WERI-Rb-1 (cell line): ENCODE results near the gene FSTL4.

Experiments used
- DNase-seq: peaks from one replicate; pipeline ENCODE4 v3.0.0-alpha.2; 2020
- H3K27ac ChIP-seq: fragments of 250-450 bp; sonication (Bioruptor Pico); 2 replicates; pipeline ENCODE4 v1.5.1; 2020; ENCODE audit warnings: mild to moderate bottlenecking, moderate library complexity
- H3K27me3 ChIP-seq: fragments of 250-450 bp; sonication (Bioruptor Pico); 2 replicates; pipeline ENCODE4 v1.5.1; 2021; ENCODE audit warnings: mild to moderate bottlenecking, low read depth, moderate library complexity; ENCODE audit not compliant: insufficient read depth, severe bottlenecking
- H3K36me3 ChIP-seq: fragments of 250-450 bp; sonication (Bioruptor Pico); 2 replicates; pipeline ENCODE4 v1.5.1; 2020; ENCODE audit warnings: mild to moderate bottlenecking, moderate library complexity
- H3K4me3 ChIP-seq: 2 replicates; pipeline ENCODE4 v1.5.1; 2011; ENCODE audit warnings: low read depth, mild to moderate bottlenecking, control low read depth, low read length
- H3K9me3 ChIP-seq: fragments of 250-450 bp; sonication (Bioruptor Pico); 2 replicates; pipeline ENCODE4 v1.5.1; 2021; ENCODE audit warnings: mild to moderate bottlenecking, moderate library complexity; ENCODE audit not compliant: severe bottlenecking
- CTCF ChIP-seq: IDR thresholded peaks from 2 replicates; pipeline ENCODE4 v1.5.1; 2011; ENCODE audit warnings: low read depth, mild to moderate bottlenecking, control low read depth, inconsistent platforms, low read length

The FSTL4 gene

DNA sequence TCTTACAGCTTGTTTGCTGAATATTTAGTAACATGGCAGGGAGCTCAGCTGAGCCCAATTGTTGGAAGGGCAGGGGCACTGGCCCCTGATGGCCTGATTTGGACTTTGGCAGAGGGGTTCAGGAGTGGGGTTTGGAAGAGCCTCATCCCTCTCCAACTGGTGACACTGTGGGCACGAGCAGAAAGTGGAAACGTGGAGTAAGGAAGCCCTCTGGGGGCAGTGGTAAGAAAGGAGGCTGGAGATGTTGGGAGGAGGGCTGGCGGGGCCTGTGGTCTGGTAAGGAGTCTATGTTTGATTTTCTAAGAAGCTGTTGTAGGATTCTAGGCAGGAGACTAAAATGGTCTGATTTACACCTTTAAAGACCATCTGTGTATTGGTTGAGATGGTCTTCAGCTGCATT is 351.6 kb downstream of the FSTL4 start:
- no peak for TF ChIP-seq CTCF

DNA sequence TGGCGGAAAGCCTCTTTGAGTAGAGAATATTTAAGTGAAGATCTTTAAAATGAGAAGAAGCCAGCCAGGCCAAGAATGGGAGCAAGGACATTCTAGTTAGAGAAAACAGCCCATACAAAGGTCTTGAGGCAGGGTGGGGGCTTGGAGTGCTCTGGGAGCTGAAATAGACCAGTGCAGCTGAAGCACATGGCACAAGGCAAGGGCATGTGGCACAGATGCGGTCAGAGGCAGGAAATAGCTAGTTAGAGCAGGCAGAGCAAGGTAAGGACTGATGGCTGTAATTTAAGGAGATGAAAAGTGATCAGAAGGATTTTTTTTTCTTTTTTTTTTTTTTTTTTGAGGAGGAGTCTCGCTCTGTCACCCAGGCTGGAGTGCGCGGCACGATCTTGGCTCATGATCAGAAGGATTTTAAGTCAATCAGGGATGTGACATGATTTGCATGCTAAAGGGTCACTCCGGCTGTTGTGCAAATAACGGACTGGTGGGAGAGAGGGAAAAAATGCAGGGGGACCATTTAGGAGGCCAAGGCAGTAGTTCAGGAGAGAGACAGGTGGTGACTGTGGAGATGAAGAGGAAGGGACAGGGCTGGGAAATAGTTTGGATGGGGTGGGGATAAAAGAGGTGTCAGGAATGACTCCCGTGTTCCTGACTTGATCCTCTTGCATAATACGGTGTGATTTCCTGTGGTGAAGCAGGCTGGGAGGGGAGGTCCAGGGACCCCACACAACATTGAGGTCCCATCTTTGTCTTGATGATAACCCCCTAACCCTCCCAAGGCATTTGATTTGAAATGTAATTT is 352.9 kb downstream of the FSTL4 start:
- H3K4me3 ChIP-seq: no peak overlapping the region
- TF ChIP-seq CTCF: no peak

More for the DNA sequence above, 351.6 kb downstream of the FSTL4 start:
- H3K27me3 ChIP-seq: no peaks in the 10 kb centered on the region
- no peak for DNase-seq
- H3K27ac ChIP-seq: no peak overlapping the region
- no peaks in the 10 kb centered on the region for H3K36me3 ChIP-seq
- H3K4me3 ChIP-seq: no peak overlapping the region
- no peaks in the 10 kb centered on the region for H3K9me3 ChIP-seq

GRCh38 chr5:133257977-133258376 is 354.4 kb downstream of the FSTL4 start:
- Histone ChIP-seq H3K27ac (no peak overlapping the region), H3K36me3 (no peaks in the 10 kb centered on the region), H3K4me3 (no peak overlapping the region), H3K27me3 (no peaks in the 10 kb centered on the region), H3K9me3 (no peaks in the 10 kb centered on the region)
- DNase-seq: no peak
- TF ChIP-seq CTCF: no peak

More for the DNA sequence above, 352.9 kb downstream of the FSTL4 start:
- Histone ChIP-seq H3K36me3 (no peaks in the 10 kb centered on the region), H3K9me3 (no peaks in the 10 kb centered on the region), H3K27me3 (no peaks in the 10 kb centered on the region), H3K27ac (no peak overlapping the region)
- no peak for DNase-seq

GRCh38 chr5:133256276-133256675 is 356.1 kb downstream of the FSTL4 start:
- Histone ChIP-seq H3K27me3 (no peaks in the 10 kb centered on the region), H3K4me3 (no peak overlapping the region), H3K27ac (no peak overlapping the region), H3K36me3 (no peaks in the 10 kb centered on the region), H3K9me3 (no peaks in the 10 kb centered on the region)
- TF ChIP-seq CTCF: no peak
- no peak for DNase-seq

DNA sequence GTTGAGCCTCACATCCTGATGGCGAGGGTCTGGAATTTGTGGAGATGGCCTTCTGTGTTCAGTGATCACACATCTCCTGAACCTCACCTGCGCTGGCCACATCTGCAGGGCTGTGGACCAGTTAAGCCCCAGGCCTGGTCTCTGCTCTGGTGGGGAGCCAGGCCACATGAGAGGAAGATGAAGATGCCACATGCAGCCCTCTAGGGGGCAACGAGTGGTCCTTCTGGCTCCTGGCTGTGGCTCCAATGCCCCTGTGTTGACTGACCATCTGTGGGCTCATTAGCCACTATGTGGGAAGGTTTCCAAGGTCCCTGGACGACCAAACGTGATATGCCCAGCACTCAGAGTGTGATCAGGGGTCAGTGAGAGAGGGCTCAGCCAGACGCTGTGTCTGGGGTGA is 357.5 kb downstream of the FSTL4 start:
- H3K4me3 ChIP-seq: no peak overlapping the region
- H3K27ac ChIP-seq: no peak overlapping the region
- H3K9me3 ChIP-seq: no peaks in the 10 kb centered on the region
- peak; percentile 44; the same call in 1 of the 2 replicates for TF ChIP-seq CTCF
- H3K36me3 ChIP-seq: no peaks in the 10 kb centered on the region
- no peak for DNase-seq
- H3K27me3 ChIP-seq: no peaks in the 10 kb centered on the region

GRCh38 chr5:133253671-133254070 is 358.7 kb downstream of the FSTL4 start:
- no peaks in the 10 kb centered on the region for H3K27me3 ChIP-seq

More at GRCh38 chr5:133253671-133254070, 358.7 kb downstream of the FSTL4 start:
- no peak overlapping the region for H3K27ac ChIP-seq
- DNase-seq: no peak
- no peaks in the 10 kb centered on the region for H3K9me3 ChIP-seq
- H3K36me3 ChIP-seq: no peaks in the 10 kb centered on the region
- no peak overlapping the region for H3K4me3 ChIP-seq
- no peak for TF ChIP-seq CTCF
